ENCODE results near the gene EML4. TPM values are rescaled to one million over a fixed set of nuclear protein-coding genes. Genes with fewer than 3 reads are reported as not detected.
"Not testable (repeated sequence)": the region's sequence is repeated elsewhere in the genome, so short reads cannot be mapped to it uniquely, and the experiment has no call there.

Gene EML4
- total and polyA plus RNA-seq, 2 of the 13 experiments (the other 11 are each of a cell fraction or from before 2014, with no cell fraction given) = 243 to 476 TPM

- POLR2A ChIA-PET = interaction anchor here (1.0 kb wide), 1 partner anchor 11 kb away, joined by 4 read pairs; no protein-coding TSS in a partner anchor
- H4K20me1 ChIP-seq (ENCODE audit: insufficient read depth, low read length); H3K27me3 ChIP-seq (ENCODE audit: control insufficient read depth in 1 of 2, insufficient read depth in 2 of 2, low read length in 2 of 2); H3K4me2 ChIP-seq (ENCODE audit: low read depth, low read length); intact Hi-C loops (cut with micrococcal nuclease; ENCODE audit: unreplicated experiment); H3K9me3 ChIP-seq (ENCODE audit: low read length); H3K36me3 ChIP-seq (replicated peaks in 1 of 2; ENCODE audit: control insufficient read depth in 1 of 2, insufficient read depth in 2 of 2, low read length in 2 of 2); BruUV-seq (replicated peaks); FAIRE-seq; ATAC-seq; H3K27ac ChIP-seq (ENCODE audit: extremely low read length, insufficient read depth, low read length); DNase-seq (ENCODE audit: low spot score); H3K4me3 ChIP-seq (replicated peaks in 1 of 3; ENCODE audit: insufficient read depth in 1 of 3, low read depth in 2 of 3, low read length in 3 of 3); H3K9ac ChIP-seq (ENCODE audit: insufficient read depth, low read depth, low read length); H2AFZ ChIP-seq (ENCODE audit: low read length); CTCF ChIA-PET (ENCODE audit: low intra/inter-chr PET ratio, low total read pairs): not testable (repeated sequence)
- in situ Hi-C loops (cut with HindIII; ENCODE audit: extremely low pct_ligation_motif_present, low pct_unique_long_range_greater_than_20kb) = loop anchor here (5.0 kb wide), 1 partner anchor 41 kb away; no protein-coding TSS in a partner anchor
- Histone ChIP-seq H3K4me1 (ENCODE audit: insufficient read depth, low read length) (peaks cover 100% of the 10 kb centered on the region), H3K79me2 (ENCODE audit: insufficient read depth, low read length) (peaks cover 42% of the 10 kb centered on the region)
- WGBS (ENCODE audit: low lambda C conversion rate) = 97% methylated on average over 10 of the region's 10 CpGs
- TF ChIP-seq ZBTB38 (CRISPR knock-in tag; IDR thresholded peaks at IDR 0.05) = peak; percentile 84; the same call in 1 of the 2 replicates
- TF ChIP-seq ZNF784 (CRISPR knock-in tag; IDR thresholded peaks at IDR 0.05; ENCODE audit: borderline replicate concordance) = 0 out of 2 replicates have a peak, but pooled peaks have one; percentile 40
- TF ChIP-seq, protein P1, sequence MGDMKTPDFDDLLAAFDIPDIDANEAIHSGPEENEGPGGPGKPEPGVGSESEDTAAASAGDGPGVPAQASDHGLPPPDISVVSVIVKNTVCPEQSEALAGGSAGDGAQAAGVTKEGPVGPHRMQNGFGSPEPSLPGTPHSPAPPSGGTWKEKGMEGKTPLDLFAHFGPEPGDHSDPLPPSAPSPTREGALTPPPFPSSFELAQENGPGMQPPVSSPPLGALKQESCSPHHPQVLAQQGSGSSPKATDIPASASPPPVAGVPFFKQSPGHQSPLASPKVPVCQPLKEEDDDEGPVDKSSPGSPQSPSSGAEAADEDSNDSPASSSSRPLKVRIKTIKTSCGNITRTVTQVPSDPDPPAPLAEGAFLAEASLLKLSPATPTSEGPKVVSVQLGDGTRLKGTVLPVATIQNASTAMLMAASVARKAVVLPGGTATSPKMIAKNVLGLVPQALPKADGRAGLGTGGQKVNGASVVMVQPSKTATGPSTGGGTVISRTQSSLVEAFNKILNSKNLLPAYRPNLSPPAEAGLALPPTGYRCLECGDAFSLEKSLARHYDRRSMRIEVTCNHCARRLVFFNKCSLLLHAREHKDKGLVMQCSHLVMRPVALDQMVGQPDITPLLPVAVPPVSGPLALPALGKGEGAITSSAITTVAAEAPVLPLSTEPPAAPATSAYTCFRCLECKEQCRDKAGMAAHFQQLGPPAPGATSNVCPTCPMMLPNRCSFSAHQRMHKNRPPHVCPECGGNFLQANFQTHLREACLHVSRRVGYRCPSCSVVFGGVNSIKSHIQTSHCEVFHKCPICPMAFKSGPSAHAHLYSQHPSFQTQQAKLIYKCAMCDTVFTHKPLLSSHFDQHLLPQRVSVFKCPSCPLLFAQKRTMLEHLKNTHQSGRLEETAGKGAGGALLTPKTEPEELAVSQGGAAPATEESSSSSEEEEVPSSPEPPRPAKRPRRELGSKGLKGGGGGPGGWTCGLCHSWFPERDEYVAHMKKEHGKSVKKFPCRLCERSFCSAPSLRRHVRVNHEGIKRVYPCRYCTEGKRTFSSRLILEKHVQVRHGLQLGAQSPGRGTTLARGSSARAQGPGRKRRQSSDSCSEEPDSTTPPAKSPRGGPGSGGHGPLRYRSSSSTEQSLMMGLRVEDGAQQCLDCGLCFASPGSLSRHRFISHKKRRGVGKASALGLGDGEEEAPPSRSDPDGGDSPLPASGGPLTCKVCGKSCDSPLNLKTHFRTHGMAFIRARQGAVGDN (CRISPR knock-in tag; IDR thresholded peaks at IDR 0.05) = peak; percentile 59
Measured at GRCh38 chr2:42130858-42131257, 38.3 kb upstream of the EML4 start.

All from HepG2 (cell line).